ENCODE results near the gene ZBTB45. TPM values are rescaled to one million over a fixed set of nuclear protein-coding genes. Genes with fewer than 3 reads are reported as not detected.

Gene ZBTB45
- total RNA-seq, 4 donors from 2014 or later = 9.8 to 16.5 (median 12.6) TPM

GRCh38 chr19:58538257-58539168, 18.9 kb upstream of the ZBTB45 start:
- DNase-seq (ENCODE audit: low spot score in 2 of 2) = no peak
- no peaks in the 10 kb centered on the region for H3K36me3 ChIP-seq
- H3K4me3 ChIP-seq = peak overlapping the region in 3 of 4 donors; percentile 16 to 37 (median 28)

GRCh38 chr19:58536852-58537798, 17.5 kb upstream of the ZBTB45 start:
- TF ChIP-seq CTCF (IDR thresholded peaks at IDR 0.05) (no peak), EP300 (IDR thresholded peaks at IDR 0.05) (no peak), POLR2A (IDR thresholded peaks at IDR 0.05) (no peak)
- H3K4me3 ChIP-seq = no peak overlapping the region
- H3K27ac ChIP-seq = no peak overlapping the region
- no peaks in the 10 kb centered on the region for H3K36me3 ChIP-seq
- H3K27me3 ChIP-seq = peaks cover 0 to 36% of the 10 kb centered on the region in 2 donors
- H3K4me1 ChIP-seq = peaks cover 0 to 6% (median 3%) of the 10 kb centered on the region in 4 donors
- WGBS, 2 donors = 84 to 94% methylated on average over 8 of the region's 8 CpGs
- no peaks in the 10 kb centered on the region for H3K9me3 ChIP-seq
- DNase-seq (ENCODE audit: low spot score in 2 of 2) = no peak

More at GRCh38 chr19:58538257-58539168, 18.9 kb upstream of the ZBTB45 start:
- Histone ChIP-seq H3K4me1 (peaks cover 0 to 13% (median 6%) of the 10 kb centered on the region in 4 donors), H3K27me3 (peaks cover 0 to 36% of the 10 kb centered on the region in 2 donors), H3K9me3 (no peaks in the 10 kb centered on the region), H3K27ac (peak overlapping the region in 1 of 4 donors; percentile 7)
- 3% methylated on average over 22 to 51 of the region's 55 CpGs for WGBS, 2 donors
- TF ChIP-seq EP300 (IDR thresholded peaks at IDR 0.05) = no peak
- TF ChIP-seq POLR2A (IDR thresholded peaks at IDR 0.05) = no peak
- TF ChIP-seq CTCF (IDR thresholded peaks at IDR 0.05) = no peak

- Histone ChIP-seq H3K4me3 (no peak overlapping the region), H3K9me3 (no peaks in the 10 kb centered on the region), H3K27ac (no peak overlapping the region), H3K36me3 (no peaks in the 10 kb centered on the region), H3K4me1 (peaks cover 0 to 6% (median 3%) of the 10 kb centered on the region in 4 donors), H3K27me3 (peaks cover 0 to 41% of the 10 kb centered on the region in 2 donors)
- TF ChIP-seq EP300 (IDR thresholded peaks at IDR 0.05) (no peak), POLR2A (IDR thresholded peaks at IDR 0.05) (no peak), CTCF (IDR thresholded peaks at IDR 0.05) (no peak)
- no peak for DNase-seq (ENCODE audit: low spot score in 2 of 2)
- WGBS, 2 donors = 76 to 78% methylated on average over 3 of the region's 3 CpGs
These were observed 16.2 kb upstream of the ZBTB45 start for GRCh38 chr19:58535857-58536256.

- WGBS, 2 donors = 65 to 68% methylated on average over 10 of the region's 10 CpGs
- H3K27ac ChIP-seq = no peak overlapping the region
- no peaks in the 10 kb centered on the region for H3K9me3 ChIP-seq
- no peak for DNase-seq (ENCODE audit: low spot score in 2 of 2)
- H3K36me3 ChIP-seq = no peaks in the 10 kb centered on the region
- TF ChIP-seq EP300 (IDR thresholded peaks at IDR 0.05) (no peak), POLR2A (IDR thresholded peaks at IDR 0.05) (no peak), CTCF (IDR thresholded peaks at IDR 0.05) (no peak)
- H3K27me3 ChIP-seq = peaks cover 0 to 23% of the 10 kb centered on the region in 2 donors
- no peaks in the 10 kb centered on the region for H3K4me1 ChIP-seq
- H3K4me3 ChIP-seq = no peak overlapping the region
These were observed 11.6 kb upstream of the ZBTB45 start for GRCh38 chr19:58531034-58531840.
